NOMO-1 treated with dmso at 0.1 percent for 144 hours (cell line): ENCODE data around the gene RAB34.
"Not testable (repeated sequence)": the region's sequence is repeated elsewhere in the genome, so short reads cannot be mapped to it uniquely, and the experiment has no call there.

Source experiments
- DNase-seq: peaks from one replicate; lab custom pipeline; 2025; ENCODE audit not compliant: unreplicated experiment; lab: John Stamatoyannopoulos, UW

RAB34 gene

DNA sequence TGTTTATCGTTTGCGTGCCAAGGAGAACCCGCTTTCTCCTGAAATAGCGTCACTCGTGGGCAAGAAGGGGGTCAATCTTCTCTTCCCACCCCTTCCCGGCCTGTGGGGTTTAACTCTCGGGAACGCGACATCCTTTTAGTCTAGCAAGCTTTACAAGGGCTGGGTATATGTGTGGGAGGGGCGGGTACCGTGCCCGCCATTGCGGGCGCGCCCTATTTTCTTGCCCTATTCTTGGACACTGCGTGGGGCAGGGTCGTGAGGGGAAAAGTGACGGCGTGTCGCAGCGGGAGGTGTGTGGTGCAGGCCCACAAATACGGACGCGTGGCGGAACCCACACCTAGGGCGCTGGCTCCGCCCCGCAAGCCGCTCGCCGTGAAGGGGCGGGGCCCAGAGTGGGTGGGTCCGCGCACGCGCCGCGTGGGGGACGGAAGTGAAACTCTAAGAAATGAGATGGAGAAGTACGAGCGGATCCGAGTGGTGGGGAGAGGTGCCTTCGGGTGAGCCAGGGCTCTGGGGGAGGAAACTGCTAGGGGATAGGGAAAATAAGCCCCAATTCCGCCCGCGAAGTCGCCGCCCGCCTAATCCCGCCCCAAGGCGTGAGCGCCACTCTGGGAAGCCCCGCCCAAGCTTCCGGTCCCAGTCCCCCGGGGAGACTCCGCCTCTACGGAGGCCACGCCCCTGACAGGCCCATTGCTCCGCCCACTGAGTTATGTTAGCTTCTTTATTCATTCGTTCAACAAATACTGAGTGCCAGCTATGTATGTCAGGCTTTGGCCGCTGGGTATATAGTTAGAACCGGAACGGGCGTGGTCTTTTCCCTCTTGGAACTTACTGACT, 10.9 kb upstream of the RAB34 start, which contains the start of gene NEK8:
NEK8 (plus strand) TSS at position 425 of the 837 bp plus-strand sequence; CDS start at position 451, 26 bp downstream.
- DNase-seq: peak; percentile 97

DNA sequence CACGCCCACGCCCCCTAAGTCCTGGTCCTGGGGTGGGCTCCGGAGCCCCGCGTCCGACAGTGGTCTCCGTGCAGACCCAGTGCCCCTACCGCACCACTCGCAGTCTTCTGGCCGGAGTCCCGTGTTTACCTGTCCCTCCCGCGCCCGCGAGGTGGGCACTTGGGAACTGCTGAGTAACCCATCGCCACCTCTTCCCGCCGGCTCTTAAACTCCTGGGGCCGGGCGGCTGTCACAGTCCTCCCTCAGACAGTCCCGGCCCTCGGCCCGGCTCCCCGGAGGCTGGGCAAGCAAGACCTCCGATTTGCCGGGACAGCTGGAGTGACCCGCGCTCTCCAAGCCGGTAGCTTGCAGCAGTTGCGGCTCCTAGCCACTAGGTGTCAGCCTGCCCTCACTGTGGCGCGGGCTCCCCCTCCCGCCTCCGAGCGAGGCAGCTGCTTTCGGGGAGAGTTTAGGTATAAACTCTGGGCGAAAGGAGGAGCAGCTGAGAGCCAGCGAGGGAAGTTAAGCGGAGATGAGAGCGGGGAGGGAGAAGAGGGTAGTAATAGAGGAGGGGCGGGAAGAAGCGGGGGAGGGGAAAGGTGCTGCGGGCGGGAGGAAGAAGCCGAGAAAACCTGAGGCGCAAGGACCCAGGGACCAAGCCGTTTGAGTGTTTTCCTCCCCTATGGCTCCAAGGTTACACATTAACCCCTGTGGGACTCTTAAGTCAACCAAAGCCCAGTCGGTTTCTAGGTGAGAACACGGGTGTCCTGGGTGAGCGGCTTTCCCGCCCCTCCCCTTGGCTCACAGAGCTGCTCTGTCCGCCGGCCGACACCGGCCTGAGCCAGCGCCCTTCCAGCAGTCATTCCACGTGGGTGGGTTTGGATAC, 9.2 kb upstream of the RAB34 start:
- peak; percentile 90 for DNase-seq

GRCh38 chr17:28726226-28726626, 8.6 kb upstream of the RAB34 start, which contains the start of gene TLCD1:
TSS of gene TLCD1 (minus strand) at chr17:28726233. CDS start at chr17:28726097, 136 bp downstream.
- no peak for DNase-seq

- DNase-seq: peak; percentile 44
Observed at GRCh38 chr17:28725660-28726225, 8.1 kb upstream of the RAB34 start.

GRCh38 chr17:28725166-28725659, 7.5 kb upstream of the RAB34 start:
- DNase-seq: peak; percentile 22

GRCh38 chr17:28724500-28725165, 7.0 kb upstream of the RAB34 start:
- no peak for DNase-seq

- not testable (repeated sequence) for DNase-seq
Observed at GRCh38 chr17:28723836-28724499, 6.3 kb upstream of the RAB34 start.

GRCh38 chr17:28723159-28723835, 5.6 kb upstream of the RAB34 start:
- DNase-seq: no peak

DNA sequence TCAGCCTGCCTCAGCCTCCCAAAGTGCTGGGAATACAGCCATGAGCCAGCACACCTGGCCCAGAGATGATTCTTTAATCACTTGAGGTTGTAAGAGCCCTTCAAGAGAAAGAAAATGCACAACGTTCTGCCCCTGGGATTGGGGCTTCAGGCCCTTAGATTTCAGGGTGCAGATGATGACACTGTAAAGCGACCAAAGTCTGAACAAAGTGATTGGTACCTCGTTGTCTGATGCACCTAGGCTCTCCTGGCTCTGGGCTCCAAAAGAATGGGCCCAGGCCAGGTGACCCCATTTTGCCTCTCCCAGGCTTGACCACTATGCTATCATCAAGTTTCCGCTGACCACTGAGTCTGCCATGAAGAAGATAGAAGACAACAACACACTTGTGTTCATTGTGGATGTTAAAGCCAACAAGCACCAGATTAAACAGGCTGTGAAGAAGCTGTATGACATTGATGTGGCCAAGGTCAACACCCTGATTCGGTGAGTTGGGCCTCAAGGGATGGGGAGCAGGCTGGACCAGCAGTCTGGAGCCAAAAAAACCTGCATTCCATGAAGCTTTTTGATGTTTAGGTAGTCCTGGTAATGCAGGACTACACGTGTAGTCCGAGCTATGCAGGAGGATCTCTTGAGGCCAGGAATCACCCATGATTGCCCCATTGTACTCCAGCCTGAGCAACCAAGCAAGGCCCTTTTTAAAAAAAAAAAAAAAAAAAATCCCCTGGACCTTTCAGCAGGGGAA, 4.9 kb upstream of the RAB34 start:
- no peak for DNase-seq

DNA sequence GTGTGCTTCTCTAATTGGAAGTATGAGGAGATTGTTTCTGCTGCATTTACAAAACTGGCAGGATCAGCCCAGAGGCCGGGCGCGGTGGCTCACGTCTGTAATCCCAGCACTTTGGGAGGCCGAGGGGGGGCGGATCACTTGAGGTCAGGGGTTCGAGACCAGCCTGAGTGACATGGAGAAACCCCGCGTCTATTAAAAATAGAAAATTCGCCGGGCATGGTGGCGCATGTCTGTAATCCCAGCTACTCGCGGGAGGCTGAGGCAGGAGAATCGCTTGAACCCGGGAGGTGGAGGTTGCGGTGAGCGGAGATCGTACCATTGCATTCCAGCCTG, 3.3 kb upstream of the RAB34 start:
- DNase-seq: not testable (repeated sequence)

- DNase-seq: no peak
Observed at GRCh38 chr17:28720247-28720996, 2.8 kb upstream of the RAB34 start.

DNA sequence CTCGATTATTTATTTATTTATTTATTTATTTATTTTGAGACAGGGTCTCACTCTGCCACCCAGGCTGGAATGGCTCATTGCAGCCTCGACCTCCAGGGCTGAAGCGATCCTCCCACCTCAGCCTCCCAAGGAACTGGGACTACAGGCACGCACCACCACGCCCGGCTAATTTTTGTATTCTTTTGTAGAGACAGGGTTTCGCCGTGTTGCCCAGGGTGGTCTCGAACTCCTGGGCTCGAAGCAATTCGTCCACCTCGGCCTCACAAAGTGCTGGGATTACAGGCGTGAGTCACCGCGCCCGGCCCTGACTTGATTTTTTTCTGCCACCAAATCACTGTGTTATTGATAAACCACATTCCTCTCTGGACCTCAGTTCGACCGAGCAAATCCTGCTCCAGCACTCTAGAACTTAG, 1.4 kb upstream of the RAB34 start:
- no peak for DNase-seq

DNA sequence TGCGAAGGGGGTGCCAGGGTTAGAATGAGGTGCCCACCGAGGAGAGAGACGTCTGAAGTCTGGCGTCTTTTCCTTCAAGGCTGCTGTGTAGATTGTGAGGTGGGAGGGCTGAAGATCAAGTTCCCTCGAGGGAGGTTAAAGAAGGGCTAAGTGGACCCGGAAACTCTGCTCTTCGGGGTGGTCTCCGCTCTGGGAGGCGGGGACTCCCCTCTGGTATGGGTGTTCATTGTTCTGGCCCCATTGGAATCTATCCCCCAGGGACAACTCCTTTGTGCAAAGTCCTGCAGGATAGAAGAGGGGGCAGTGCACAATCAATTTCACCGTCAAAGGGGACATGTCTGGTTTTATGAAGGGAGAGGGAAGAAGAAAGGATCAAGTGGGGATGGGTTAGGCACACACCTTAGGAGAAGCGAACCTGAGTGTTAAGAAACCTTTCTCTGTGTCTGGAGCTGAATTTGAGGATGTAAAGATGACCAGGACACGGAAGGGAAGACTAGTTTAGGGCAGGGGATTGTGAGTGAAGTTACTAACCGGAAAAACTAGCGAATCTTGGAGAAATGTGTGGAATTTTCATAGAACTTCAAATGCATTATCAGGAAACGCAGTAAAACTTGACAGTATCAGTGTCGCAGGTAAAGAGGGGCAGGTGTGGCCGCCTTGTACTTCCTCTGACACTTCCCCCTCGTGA, 809 bp upstream of the RAB34 start:
- no peak for DNase-seq

DNA sequence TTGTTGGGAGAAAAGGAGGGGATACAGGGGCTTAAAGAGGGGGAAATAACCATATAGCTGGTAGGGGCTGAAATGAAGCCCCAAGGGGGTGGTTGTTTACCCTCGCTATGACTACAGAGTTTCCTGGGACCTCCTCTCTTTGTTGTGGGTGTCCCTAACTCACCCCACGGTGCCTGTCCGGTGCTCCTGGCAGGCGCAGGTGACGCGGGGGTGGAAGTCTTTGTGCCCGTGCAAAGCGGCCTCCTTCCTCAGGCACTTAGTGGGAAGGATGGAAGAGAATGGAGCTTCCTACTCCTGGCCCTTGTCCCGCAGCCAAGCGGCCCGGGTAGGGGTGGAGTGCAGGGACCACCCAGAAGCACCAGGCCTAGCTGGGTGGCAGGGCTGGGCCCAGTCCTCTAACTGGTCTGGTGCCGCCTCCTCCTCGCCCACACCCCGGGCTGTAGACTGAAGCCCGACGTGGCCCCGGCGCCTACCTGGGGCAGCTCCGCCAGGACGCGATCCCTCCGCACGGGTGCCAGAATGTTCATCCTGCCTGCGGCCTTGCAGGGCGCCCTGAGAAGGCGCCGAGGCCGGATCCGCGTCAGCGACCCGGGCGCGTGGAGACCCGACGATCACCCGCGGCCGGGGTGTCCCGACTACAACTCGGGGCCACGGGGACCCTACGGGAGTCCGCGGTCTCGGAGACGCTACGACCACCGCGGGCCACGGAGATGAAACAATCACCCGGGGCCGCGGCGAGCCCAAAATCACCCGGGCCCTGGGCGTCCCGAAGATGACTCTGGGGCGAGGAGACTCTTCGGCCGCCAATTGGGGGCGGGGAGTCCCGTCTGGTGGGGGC, 709 bp downstream of the RAB34 start:
- no peak for DNase-seq

DNA sequence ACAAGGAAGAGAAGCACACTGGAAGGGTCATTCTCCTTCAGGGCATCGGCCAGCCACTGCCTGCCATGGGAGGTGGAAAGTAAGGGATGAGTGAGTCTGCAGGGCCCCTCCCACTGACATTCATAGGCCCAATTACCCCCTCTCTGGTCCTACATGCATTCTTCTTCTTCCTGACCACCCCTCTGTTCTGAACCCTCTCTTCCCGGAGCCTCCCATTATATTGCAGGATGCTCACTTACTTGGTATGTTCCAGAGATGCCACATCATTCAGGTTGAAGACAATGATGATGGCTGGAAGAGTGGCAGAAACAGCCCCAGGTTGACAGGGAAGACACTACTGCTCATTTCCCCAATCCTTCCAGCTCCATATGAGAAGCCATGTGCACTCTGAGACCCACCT, 2.5 kb downstream of the RAB34 start:
- no peak for DNase-seq

DNA sequence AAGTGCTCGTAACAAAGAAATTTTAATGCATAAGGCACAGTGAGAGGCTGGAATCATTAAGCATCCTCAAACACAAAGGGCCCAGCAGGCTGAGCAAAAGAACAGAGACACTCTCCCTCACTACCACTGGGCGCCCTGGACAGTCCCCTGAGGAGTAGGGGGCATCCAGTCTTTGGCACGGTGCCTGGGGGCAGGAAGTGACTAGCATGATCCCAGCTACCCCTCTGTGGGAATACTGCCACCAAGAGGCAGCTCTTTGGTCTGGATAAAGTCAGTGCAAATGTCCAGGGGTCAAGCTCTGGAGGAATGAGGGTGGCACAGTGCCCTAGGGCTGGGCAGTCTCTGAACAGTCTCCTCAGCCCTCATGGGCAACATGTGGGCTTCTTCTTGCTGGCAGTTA, 3.4 kb downstream of the RAB34 start:
- DNase-seq: no peak
